HuH-7.5 (cell line): ENCODE measurements around the gene FAM117A.

Experiments
- DNase-seq: peaks from one replicate; pipeline ENCODE4 v3.0.0; 2011; ENCODE audit warnings: low spot score

FAM117A gene

GRCh38 chr17:49763735-49764558 is at the start of gene FAM117A:
Gene FAM117A, minus strand, starts transcription at chr17:49764131. Its CDS starts 44 bp downstream, at chr17:49764087.
- DNase-seq = peak; percentile 98

- no peak for DNase-seq
These were observed 45.1 kb upstream of the FAM117A start for GRCh38 chr17:49809056-49809455.

DNA sequence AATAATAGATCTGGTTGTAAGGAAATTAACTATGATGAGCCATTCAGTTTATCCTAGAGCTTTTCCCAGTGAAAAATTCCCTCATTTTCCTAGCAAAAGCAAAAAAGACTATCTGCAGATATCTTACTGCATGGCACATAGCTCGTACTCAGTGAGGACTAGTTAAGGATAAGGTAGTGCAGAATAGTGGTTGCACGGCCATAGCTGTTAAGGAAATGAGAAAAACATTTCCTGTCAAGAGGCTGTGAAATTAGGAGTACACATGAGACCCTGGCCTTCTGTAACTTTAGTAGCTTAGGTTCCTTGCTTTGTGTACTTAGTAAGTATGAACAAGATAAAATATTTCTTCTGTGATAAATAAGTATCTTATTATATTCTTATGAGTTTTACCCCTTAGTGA is 34.8 kb upstream of the FAM117A start:
- no peak for DNase-seq

GRCh38 chr17:49798182-49798581 is 34.3 kb upstream of the FAM117A start:
- no peak for DNase-seq

GRCh38 chr17:49795372-49795771 is 31.4 kb upstream of the FAM117A start:
- no peak for DNase-seq

- no peak for DNase-seq
These were observed 29.4 kb upstream of the FAM117A start for GRCh38 chr17:49793309-49793708.

- no peak for DNase-seq
These were observed 25.3 kb upstream of the FAM117A start for GRCh38 chr17:49789243-49789578.

- DNase-seq = peak; percentile 88
These were observed 24.7 kb upstream of the FAM117A start, which contains the start of gene KAT7 for GRCh38 chr17:49788478-49789242. Gene KAT7, plus strand, starts transcription at chr17:49788681. Its CDS starts 154 bp downstream, at chr17:49788835.

GRCh38 chr17:49787884-49788477 is 24.1 kb upstream of the FAM117A start:
- DNase-seq = no peak

GRCh38 chr17:49784636-49785035 is 20.7 kb upstream of the FAM117A start:
- no peak for DNase-seq

DNA sequence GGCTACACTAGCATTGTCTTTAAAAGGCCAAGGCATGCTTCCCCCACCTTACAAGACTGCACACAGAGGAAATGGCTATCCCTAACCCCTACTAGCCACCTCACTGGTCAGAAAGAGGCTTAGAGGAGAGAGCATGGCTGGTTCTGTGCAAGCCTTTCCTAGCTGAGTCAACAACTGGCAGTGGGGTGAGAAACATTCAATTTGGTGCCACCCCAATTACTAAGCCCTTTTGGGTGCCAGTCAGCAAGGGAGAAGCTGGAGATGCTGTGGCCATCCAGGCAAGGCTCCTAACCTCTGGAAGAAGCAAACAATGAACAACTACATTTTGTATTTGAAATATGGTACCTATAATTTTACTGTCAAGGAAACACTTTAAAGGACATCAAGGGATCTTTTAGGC is 19.9 kb upstream of the FAM117A start:
- DNase-seq = no peak

DNA sequence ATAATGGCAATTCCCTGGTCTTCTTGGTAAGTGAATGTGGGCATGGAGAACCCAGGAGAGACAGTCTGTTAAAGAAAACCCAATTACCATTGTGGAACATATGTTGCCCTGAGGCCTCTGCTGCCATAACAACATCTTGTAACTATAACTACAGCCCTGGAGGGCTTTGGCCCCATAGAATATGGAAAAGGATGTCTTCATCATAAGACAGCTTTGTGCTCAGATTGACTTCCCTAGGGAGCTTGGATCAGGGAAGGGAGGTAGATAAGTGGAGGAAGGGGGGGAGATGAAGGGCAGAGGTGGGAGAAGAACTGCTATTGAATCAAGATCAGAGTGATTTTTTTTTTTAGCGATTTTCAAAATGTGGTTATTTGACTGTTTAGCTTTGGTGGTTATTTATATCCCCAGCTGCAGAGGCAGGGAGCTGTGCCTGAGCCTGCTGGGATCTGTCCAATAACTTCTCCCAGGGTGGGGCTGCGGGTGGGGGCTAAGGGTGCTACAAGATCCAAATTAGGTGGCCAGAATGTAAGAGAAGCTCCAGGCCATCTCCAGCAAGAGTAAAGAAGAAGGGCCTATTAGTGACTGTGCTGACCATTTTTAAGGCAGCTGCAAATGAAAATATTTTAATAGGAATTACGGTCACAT is 19.3 kb upstream of the FAM117A start:
- DNase-seq = no peak

- peak; percentile 20 for DNase-seq
These were observed 15.9 kb upstream of the FAM117A start for GRCh38 chr17:49779739-49780231.

GRCh38 chr17:49779156-49779738 is 15.3 kb upstream of the FAM117A start:
- DNase-seq = no peak

DNA sequence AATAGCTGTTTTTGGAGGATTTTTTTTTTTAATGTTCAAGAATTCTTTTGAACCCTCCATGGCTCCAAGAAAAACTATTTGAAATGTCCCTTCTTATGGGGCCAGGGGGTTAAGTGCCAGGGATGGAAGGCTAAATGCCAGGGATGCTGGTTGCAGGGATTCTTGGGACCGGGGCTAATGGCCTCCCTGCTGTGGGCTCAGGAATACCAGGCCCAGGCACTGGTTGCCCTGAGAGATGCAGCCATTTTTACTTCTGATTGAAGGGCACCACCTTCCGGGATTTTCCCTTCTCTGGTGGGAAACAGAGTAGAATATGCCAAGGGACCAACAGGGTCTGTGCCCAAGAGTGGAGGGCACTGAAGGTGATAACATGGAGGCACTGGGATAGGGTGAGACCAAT is 13.6 kb upstream of the FAM117A start:
- DNase-seq = no peak

DNA sequence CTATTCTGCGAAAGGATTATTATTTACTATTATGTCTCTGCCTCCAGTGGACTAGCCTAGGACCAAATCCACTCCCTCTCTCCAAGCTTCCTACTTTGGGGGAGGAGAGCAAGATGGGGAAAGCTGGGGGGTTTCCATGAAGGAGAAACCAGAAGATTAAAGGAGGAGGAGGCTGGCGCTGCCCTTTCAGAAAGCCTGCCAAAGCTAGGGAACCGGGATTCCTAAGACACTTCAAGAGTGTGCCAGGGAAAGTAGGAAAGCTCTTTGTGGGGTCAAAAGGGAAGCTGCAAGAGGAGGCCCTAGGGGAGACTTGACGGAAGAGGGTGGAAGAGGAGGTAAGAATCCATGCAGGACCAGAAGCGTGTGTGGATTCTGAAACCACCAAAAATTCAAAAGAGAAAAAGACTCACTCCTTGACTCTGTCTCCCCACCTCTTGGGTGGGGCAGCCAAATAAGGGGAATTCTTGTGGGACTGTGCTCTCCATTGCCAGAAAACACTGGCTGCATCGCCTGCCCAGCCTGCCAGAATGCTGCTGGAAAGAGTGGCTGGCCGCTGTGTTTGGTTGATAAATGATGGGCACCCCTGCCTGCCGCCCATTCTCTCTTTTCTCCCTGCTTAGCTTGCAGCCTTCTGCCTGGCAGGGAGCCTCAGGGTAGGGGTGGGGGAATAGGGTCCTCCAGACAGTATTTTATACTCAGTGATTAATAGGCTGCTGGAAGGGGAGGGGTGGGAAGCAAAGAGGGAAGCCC is 12.8 kb upstream of the FAM117A start:
- no peak for DNase-seq

GRCh38 chr17:49775546-49776260 is 11.8 kb upstream of the FAM117A start:
- no peak for DNase-seq

DNA sequence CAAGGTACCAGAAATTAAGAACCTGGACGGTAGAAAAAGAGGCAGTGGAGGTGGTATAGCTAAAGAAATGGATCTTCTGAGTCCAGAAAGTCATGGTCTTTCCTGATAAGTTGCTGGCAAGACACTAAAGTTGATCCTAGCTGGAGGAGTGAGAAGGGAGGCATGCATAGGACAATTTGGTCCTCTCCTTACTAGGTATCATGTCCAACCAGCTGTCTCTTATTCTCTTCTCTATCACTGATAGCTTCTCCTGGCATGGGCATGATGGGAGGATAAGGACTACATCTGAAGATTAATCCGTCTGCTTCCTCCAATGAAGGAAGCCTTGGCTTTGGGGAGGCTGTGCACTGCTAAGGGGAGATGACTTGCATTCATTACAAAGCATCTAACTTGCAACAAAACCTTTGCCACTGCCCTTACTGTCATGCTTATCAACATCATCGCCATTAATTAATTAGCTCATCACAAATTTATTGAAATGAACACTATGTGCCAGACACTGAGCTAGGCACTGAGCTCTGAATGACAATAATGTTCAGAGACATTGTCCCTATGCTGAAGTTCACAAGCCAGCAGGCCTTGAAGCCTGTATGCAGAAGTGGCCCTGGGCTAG is 3.1 kb upstream of the FAM117A start:
- DNase-seq = no peak

DNA sequence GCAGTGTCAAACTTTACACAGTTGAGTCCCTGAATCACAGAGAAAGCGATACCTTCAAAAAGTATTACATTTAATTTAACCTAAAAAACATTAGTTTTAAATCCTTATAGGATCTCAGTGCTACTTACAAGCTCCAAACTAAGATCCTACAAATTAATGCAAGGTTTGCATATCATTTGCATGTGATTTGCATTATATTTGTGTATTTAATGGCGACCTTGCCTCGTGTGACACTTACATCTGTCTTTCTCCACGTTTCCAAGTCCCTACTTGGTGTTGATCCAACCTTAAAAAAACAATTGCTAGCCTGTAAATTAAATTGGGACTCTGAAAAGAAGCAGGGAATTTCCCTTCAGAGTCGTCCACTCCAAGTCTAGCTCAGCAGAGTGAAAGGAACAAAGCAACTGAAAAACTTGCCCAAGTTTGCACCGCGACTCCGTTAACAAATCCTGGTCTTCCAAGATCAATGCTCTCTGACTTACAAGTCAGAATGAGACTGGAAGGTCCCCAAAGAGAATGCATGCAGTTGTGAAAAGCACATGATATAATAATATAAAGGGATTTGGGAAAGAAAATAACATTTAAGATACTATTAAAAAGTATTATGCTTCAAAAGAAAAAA is 739 bp upstream of the FAM117A start:
- no peak for DNase-seq
